ENCODE results near the gene GPR137.

Gene GPR137

DNA sequence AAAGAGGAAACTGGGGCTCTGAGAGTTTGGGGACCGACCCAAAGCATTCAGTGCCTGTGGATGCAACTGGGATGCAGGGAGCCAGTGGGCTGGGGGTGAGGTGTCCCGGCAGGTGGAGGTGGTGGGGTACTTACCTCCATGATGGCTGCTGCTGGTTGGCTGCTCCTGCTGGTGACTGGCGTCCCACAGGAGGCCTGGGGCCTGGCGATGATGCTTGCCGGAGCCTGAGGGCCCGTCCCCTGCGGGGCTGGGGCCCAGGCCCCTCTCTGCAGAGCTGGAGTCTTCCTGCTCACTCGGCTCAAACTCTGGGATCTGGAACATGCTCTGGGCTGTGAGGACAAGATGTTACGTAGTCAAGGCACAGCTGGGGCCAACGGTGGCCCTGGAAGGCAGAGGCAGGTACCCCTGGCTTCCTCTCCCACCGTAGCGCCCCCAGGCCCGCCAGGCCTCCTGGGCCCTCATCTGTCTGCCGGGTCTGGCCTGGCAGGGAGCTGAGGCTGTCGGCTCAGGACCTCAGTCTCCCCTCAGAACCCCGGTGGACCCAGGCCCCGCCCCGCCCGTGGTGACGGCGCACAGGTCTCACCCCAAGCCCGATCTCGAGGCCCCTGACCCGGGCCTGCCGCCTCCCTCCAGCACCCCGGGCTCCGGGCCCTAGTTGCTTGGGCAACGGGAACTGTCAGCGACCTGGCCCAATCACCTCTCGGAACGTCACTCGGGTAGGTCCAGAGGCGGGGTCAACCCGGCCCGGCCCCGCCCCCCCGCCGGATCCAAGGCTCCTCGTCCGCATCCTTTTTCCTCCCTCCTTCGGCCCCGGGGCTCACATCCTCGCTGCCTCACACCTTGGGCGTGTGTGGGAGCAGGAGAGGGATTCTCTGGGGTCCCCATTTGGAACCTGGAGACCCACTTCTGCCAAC is 1.3 kb upstream of the GPR137 start, which contains the start of gene BAD:
Gene BAD, minus strand, starts transcription at position 618 of the 914 bp plus-strand sequence. Its CDS starts 297 bp downstream, at position 321.
- DNase-seq (ENCODE audit: insufficient read length, low spot score) (peak; percentile 99), FAIRE-seq (peak; percentile 97)

DNA sequence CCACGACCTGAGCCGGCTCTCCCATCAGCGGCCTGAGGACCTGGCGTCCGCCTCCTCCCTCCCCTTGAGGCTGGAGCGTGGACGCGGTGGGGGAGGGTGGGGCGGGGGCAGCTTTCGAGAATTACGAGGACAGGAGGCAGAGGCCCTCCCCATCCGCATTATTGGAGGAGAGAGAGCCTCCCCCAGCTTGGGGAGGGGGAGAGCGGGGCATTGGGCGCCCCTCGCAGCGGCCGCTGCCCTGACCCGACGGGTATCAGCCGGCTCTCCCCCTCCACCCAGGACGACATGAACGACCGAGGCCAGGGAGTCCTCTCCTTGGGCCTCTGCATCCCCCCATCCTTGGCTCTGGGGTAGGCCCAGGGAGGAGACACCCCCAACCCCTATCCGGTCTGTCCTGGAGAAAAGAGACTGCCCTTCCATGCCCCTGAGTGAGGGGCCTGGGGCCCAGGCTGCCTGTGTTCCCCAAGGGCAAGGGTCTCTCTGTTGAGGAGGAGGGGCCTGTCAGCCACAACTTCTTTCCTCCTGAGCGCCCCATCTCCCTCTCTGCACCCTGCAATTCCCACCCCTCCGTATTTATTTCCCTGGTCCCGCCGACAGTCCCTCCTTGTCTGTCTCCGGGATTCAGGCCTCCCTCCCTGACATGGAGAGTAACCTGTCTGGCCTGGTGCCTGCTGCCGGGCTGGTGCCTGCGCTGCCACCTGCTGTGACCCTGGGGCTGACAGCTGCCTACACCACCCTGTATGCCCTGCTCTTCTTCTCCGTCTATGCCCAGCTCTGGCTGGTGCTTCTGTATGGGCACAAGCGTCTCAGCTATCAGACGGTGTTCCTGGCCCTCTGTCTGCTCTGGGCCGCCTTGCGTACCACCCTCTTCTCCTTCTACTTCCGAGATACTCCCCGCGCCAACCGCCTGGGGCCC is 495 bp downstream of the GPR137 start:
- DNase-seq (ENCODE audit: insufficient read length, low spot score): no peak

DNA sequence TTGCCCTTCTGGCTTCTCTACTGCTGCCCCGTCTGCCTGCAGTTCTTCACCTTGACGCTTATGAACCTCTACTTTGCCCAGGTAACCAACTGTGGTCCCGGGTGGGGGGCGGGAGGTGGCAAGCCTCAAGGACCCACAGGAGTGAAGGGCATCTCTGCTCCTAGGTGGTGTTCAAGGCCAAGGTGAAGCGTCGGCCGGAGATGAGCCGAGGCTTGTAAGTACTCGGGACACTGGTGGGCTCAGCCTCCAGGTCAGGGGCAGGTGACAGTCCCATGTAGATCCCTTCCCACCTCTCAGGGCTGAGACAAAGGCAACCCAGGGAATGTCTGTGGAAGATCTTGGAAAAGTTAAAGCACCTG is 1.1 kb downstream of the GPR137 start:
- FAIRE-seq (peak; percentile 48), DNase-seq (ENCODE audit: insufficient read length, low spot score) (no peak)

More for the DNA sequence above, 495 bp downstream of the GPR137 start:
- no peak for FAIRE-seq

DNA sequence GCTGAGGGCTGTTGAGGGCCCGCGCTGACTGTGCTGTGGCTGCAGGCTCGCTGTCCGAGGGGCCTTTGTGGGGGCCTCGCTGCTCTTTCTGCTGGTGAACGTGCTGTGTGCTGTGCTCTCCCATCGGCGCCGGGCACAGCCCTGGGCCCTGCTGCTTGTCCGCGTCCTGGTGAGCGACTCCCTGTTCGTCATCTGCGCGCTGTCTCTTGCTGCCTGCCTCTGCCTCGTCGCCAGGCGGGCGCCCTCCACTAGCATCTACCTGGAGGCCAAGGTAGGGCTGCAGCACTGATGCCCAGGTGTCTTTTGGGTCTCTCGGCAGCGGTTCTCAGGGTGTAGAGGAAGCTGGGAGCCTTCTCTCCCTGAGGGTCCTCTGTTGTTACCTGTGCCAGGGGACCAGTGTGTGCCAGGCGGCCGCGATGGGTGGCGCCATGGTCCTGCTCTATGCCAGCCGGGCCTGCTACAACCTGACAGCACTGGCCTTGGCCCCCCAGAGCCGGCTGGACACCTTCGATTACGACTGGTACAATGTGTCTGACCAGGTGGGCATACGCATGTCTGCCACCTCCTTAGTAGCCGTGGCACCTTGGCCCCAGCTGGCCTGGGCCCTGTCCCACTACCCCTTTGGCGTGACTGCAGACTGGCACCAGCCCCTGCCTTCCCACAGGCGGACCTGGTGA is 2.2 kb downstream of the GPR137 start:
- DNase-seq (ENCODE audit: insufficient read length, low spot score): no peak
- no peak for FAIRE-seq

DNA sequence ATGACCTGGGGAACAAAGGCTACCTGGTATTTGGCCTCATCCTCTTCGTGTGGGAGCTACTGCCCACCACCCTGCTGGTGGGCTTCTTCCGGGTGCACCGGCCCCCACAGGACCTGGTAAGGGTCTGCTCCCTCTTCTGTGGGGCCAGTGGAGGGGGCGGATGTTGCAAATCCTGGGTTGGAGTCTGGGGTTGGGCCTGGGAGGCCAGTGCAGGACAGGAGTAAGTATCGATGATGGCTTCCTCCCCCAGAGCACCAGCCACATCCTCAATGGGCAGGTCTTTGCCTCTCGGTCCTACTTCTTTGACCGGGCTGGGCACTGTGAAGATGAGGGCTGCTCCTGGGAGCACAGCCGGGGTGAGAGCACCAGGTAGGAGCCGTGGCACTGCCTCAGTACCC is 2.7 kb downstream of the GPR137 start:
- no peak for FAIRE-seq
- no peak for DNase-seq (ENCODE audit: insufficient read length, low spot score)

DNA sequence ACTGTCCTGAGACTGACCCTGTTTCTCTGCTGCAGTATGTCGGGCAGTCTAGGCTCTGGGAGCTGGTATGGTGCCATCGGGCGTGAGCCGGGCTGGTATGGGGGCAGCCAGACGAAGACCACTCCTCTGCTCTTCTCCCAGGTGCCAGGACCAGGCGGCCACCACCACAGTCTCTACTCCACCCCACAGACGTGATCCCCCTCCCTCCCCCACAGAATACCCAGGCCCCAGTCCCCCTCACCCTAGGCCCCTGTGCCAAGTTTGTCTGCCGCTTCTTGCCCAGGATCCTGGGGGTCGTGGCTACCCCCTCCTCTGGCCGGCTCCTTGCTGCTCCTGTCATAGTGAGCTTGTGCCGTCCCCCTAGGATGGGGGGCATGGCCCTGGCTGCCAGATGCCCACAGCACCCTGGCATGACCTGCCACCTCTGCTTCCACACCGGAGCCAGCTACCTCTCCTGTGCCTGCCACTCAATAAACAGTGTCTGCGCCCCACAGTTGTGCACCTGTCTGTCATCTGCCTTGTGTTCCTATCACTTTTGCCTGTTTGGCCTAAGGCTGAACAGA is 3.4 kb downstream of the GPR137 start:
- no peak for DNase-seq (ENCODE audit: insufficient read length, low spot score)
- FAIRE-seq: no peak

DNA sequence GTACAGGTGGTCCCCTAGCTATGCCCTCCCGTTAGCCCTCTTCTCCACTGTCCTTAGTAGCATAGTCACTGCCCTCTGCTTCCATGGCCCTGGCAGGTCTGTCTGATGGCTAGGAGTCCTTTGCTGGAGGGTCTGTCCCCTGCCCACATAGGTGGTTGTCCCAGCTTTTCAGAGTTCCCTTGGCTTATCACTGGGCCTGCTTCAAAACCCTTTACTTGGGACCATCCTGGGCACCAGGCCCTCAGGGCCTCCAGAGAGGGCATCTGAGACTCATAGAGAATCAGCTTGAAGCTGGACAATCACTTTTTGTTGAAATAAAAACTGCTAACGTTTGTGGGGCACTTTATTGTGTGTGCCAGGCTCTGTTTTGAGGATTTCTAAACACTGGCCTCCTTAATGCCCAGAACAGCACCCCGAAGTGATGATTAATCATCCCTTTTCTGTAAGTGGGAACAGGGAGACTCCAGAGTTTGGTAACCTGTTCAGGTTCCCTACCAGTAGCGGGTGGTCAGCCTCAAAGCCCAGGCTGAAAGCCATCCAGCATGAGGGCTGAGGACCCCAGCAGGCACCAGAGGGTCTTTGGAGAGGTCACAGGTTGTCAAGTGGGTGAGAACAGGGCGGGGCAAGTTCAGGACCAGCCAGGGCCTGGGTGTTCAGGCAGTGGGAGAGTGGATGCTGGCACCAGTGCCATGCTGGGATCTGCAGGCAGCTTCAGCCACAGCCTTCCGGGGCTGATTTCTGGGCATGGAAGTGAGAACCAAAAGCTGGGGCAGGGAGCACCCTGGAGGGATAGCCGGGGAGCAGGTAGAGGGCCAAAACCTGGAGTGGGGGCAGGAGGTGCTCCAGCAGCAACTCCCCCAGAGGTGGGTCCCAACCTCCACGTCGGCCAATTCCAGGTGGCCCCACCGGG is 5.0 kb downstream of the GPR137 start:
- no peak for DNase-seq (ENCODE audit: insufficient read length, low spot score)
- no peak for FAIRE-seq

DNA sequence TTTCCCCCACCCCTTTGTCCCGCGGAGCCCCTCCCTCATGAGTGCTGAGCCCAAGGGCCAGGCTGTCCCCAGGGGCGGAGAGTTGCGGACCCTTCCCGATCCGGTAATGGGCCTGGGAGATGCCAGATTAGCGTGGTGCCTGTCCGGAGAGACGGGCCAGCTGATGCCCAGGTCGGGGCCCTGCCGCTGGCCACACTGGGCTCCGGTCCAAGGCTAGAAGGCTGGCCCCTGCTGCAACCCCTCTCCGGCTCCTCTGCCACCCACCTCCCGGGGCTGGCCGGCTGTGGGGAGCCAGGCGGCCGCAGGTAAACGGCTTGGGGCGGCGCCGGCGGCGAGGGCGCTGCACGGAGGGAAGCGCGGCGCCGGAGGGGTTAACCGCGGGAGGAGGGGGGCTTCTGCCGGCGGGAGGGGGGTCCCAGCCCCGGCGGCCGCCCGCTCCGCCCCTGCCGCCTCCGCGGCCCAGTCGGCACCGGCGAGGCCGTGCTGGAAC is 5.7 kb downstream of the GPR137 start, which contains the start of gene KCNK4:
Gene KCNK4, plus strand, starts transcription at position 41 of the 490 bp plus-strand sequence. CDS start 1,717 bp downstream, outside the sequence.
- DNase-seq (ENCODE audit: insufficient read length, low spot score): no peak
- FAIRE-seq: no peak

DNA sequence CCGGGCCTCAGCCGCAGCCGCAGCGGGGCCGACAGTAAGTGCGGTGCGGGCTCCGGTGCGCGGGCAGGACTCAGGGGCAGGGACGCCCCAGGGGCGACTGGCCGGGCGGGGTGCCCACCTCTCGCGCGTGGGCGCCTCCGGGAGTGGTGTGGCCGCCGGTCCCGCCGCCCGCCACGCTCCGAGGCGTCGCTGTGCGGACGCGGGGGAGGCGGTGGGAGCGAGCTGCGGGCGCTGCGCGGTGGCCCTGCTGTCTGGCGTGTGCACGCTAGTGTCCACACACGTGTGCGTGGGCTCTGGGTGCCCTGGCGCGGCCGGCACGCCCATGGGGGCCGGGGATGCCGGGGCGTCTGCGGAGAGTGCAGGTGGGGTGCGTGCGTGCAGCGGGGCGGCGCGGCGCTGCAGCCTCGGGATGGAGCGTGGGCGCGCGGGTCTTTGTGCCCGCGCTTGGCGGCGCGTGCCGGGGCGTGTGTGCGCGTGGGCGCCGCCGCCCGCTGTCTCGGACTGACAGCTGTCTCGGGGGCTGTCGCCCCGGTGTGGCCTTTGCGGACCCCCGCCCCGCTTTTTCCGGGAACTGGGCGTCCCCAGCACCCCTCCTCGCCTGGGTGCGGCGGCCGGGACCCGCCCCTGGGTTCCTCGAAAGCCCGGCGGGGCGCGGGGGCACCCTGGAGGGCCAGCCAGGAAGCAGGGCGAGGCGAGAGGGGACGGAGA is 6.3 kb downstream of the GPR137 start:
- no peak for DNase-seq (ENCODE audit: insufficient read length, low spot score)
- FAIRE-seq: no peak

DNA sequence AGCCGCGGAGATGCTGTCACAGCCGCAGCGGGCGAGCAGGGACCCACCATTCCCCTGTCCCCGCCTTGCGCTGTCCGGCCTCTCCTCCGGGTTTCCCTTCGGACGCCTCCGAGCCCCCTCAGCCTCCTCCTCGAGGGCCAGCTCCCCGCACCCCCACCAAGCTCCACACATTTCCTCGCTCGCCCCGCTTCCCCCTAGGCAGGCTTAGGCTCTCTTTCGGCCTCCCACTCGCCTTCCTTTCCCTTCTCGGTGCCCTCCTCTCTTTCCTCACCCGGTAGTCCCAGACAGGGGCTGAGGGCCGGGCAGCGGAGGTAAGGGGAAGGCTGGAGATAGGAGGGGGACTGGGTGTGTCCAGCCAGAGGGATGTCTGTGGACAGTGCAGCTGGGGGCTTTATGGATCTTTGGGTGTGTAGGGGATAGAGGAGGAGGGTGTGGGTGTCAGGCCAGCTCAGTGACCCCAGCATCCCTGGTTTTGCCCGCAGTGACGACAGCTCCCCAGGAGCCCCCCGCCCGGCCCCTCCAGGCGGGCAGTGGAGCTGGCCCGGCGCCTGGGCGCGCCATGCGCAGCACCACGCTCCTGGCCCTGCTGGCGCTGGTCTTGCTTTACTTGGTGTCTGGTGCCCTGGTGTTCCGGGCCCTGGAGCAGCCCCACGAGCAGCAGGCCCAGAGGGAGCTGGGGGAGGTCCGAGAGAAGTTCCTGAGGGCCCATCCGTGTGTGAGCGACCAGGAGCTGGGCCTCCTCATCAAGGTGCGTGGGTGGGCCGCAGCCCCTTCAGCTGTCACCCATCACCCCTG is 7.0 kb downstream of the GPR137 start:
- FAIRE-seq (no peak), DNase-seq (ENCODE audit: insufficient read length, low spot score) (no peak)

DNA sequence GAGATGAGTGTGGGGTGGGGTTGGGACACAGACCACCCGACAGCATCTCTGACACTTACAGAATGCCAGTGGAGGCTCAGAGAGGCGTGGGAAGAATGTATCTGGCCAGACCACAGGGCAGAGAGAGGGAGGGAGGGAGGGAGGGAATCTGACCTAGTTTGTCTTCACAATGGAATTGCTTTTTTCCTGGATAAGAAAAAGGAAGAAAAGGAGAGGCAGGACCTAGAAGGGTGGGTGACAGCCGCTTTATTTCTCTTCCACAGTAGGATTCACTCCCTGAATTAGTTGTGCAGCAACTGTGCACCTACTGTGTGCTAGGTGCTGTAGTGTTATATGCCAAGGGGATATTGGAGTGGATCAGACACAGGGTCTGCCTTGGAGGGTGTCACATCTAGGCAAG is 9.1 kb downstream of the GPR137 start:
- FAIRE-seq: no peak
- no peak for DNase-seq (ENCODE audit: insufficient read length, low spot score)

DNA sequence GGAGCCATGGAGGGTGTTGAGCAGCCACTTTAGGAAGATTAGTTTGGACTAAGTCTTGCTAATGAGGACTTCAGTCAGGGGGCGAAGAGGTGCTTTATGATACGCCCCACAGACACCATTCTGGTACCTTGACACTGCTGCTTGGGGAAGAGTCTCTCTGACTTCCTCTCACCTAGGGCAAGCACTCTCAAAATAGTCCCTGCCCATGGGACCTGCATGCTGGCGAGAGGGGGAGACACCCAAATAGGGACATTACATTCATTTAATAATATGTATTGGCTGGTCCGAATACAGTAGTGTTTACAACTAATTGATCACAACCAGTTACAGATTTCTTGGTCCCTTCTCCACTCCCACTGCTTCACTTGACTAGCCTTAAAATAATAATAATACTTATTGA is 10.1 kb downstream of the GPR137 start:
- FAIRE-seq (no peak), DNase-seq (ENCODE audit: insufficient read length, low spot score) (no peak)

DNA sequence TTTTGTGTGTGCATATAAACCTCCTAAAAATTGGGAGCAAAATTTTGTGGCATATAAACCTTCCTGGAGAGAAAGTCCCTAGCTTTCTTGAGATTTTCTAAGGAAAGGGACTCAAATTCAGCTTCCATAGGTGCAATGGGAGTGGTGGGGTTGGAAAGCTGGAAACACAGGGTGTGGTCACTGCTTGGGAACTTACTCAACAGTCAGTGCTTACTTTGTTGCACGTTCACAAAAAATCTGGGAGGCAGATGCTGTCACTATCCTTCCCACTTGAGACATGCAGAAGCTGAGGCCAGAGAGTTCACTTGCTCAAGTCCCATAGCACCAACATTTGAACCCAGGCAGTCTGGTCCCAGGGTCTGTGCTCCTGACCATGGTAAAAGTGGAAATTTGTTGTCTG is 10.6 kb downstream of the GPR137 start:
- no peak for FAIRE-seq

DNA sequence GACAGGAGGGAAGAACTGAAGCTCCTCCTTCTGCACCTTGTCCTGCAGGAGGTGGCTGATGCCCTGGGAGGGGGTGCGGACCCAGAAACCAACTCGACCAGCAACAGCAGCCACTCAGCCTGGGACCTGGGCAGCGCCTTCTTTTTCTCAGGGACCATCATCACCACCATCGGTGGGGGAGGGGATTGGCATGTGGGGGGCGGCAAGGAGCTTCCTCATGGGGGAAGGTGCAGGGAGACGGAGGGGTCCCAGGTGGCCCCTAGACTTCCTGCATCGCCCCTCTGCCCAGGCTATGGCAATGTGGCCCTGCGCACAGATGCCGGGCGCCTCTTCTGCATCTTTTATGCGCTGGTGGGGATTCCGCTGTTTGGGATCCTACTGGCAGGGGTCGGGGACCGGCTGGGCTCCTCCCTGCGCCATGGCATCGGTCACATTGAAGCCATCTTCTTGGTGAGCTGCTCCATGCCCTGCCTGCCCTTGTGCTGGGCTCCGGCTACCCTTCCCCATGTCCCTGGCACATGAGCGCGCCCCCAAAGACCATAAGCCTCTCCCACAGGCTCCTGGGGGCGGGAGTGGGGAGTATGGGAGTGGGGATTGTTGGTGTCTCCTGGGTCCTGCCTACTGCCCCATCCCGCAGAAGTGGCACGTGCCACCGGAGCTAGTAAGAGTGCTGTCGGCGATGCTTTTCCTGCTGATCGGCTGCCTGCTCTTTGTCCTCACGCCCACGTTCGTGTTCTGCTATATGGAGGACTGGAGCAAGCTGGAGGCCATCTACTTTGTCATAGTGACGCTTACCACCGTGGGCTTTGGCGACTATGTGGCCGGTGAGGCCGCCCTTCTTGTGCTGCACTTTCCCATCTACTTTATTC is 11.4 kb downstream of the GPR137 start:
- DNase-seq (ENCODE audit: insufficient read length, low spot score): no peak
- FAIRE-seq: no peak

More for the DNA sequence above, 10.6 kb downstream of the GPR137 start:
- no peak for DNase-seq (ENCODE audit: insufficient read length, low spot score)

DNA sequence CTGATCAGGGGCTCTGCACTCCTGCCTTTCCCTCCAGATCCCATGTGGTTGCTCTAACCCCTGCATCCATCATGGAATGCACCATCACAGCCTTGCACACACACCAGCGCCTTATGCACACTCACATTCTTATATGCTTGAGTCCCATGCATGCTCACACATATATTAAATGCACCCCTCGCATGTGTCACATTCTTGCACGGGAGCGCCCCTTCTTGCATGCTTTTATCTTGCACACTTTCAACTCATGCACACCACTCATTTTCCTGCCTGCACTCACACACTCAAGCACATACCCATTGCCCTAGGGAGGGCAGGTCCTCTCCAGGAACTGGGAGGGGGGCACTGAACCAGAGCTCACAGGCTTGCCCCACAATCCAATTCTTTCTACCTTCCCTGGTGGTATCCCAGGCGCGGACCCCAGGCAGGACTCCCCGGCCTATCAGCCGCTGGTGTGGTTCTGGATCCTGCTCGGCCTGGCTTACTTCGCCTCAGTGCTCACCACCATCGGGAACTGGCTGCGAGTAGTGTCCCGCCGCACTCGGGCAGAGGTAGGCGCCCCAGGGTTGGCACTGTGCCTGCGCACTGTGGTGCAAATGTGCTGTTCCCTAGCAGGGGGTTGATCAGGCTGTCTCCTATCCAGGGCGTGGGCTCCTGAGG is 12.2 kb downstream of the GPR137 start:
- FAIRE-seq: no peak
- DNase-seq (ENCODE audit: insufficient read length, low spot score): no peak

Measured in GM19239 (cell line).